Heart left ventricle (tissue), 13 donors: ENCODE results near the gene SPINK6.

Experiments used
- POLR2A ChIP-seq, 2 donors: fragments of 450-650 bp; IDR thresholded peaks; one replicate each; pipeline ENCODE4 v1.6.1; 2017; ENCODE audit warnings: antibody characterized with exemption in 2 of 2, mild to moderate bottlenecking in 2 of 2, moderate library complexity in 2 of 2
- TF ChIP-seq, protein P1 (sequence below), 12 donors: fragments of 200-600 bp; sonication (generic) in 4 of 12; IDR thresholded peaks; one replicate each; pipeline versions ENCODE4 v1.5.0 to v1.8.0; 2018 to 2022; ENCODE audit warnings: antibody characterized with exemption in 12 of 12, mild to moderate bottlenecking in 5 of 12
- donor health status: ischemic (EF 13 %, LVEDD 7.1; RV severe dilation, severe dysfunction).
- donor health status: DM: no; HTN: yes; CAD: no.
- donor health status: DM: no; HTN: no; CAD: no.
- donor health status: ischemic (EF 25% LVEDD 6.9; RV normal size, moderate dysfunction).
- donor health status: ischemic (EF 25% LVEDD 5.7; RV mildly dilated, moderate dysfunction).
- donor health status: ischemic (EF 35%, LVEDD 5.7; RV mildly dilated, moderate dysfunction).
- donor health status: nonischemic (EF 11% LVEDD 7.7; RV severe dilation, severe dysfunction).
- donor health status: DM: yes; HTN: yes; CAD: no.
- donor health status: PGD.
- donor health status: ischemic (EF 29% LVEDD 5.4; RV normal size, mild dysfunction).
- donor health status: nonischemic (EF 23%, LVEDD 6.1; RV moderate dilation, normal function).

DNA sequence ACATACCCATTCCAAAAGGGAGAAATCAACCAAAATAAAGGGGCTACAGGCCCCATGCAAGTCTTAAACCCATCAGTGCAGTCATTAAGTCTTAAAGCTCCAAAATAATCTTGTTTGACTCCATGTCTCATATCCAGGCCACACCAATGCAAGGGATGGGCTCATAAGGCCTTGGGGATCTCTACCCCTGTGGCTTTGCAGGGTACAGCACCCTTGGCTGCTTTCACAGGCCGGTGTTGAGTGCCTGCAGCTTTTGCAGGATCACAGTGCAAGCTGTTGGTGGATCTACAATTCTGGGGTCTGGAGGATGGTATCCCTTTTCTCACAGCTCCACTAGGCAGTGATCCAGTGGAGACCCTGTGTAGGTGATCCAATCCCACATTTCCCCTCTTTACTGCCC, 39.5 kb upstream of the SPINK6 start:
- no peak for TF ChIP-seq POLR2A (IDR thresholded peaks at IDR 0.05)
- TF ChIP-seq, protein P1, sequence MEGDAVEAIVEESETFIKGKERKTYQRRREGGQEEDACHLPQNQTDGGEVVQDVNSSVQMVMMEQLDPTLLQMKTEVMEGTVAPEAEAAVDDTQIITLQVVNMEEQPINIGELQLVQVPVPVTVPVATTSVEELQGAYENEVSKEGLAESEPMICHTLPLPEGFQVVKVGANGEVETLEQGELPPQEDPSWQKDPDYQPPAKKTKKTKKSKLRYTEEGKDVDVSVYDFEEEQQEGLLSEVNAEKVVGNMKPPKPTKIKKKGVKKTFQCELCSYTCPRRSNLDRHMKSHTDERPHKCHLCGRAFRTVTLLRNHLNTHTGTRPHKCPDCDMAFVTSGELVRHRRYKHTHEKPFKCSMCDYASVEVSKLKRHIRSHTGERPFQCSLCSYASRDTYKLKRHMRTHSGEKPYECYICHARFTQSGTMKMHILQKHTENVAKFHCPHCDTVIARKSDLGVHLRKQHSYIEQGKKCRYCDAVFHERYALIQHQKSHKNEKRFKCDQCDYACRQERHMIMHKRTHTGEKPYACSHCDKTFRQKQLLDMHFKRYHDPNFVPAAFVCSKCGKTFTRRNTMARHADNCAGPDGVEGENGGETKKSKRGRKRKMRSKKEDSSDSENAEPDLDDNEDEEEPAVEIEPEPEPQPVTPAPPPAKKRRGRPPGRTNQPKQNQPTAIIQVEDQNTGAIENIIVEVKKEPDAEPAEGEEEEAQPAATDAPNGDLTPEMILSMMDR (IDR thresholded peaks at IDR 0.05) = no peak
